CD1c-positive myeloid dendritic cell (primary cell): Measurements from ENCODE around the gene ATP8B4.
"Not testable (repeated sequence)": the region's sequence is repeated elsewhere in the genome, so short reads cannot be mapped to it uniquely, and the experiment has no call there.

Experiments
- DNase-seq: peaks from one replicate; pipeline ENCODE4 v3.0.0-alpha.2; 2016; ENCODE audit errors: extremely low spot score

Gene ATP8B4

GRCh38 chr15:50119063-50120040 is at the start of gene ATP8B4:
Gene ATP8B4, minus strand, starts transcription at chr15:50119233. Its CDS starts 12,267 bp downstream, at chr15:50106966.
- no peak for DNase-seq

GRCh38 chr15:50168379-50168778 is 49.3 kb upstream of the ATP8B4 start:
- DNase-seq, result no peak

GRCh38 chr15:50167110-50167509 is 48.1 kb upstream of the ATP8B4 start:
- no peak for DNase-seq

GRCh38 chr15:50166216-50166615 is 47.2 kb upstream of the ATP8B4 start:
- DNase-seq, result peak; percentile 17

GRCh38 chr15:50164458-50164857 is 45.4 kb upstream of the ATP8B4 start:
- DNase-seq, result no peak

- DNase-seq, result peak; percentile 8
Observed at GRCh38 chr15:50163719-50164410, 44.8 kb upstream of the ATP8B4 start.

GRCh38 chr15:50162969-50163718 is 44.1 kb upstream of the ATP8B4 start:
- DNase-seq, result no peak

- DNase-seq, result not testable (repeated sequence)
Observed at GRCh38 chr15:50158236-50158635, 39.2 kb upstream of the ATP8B4 start.

- DNase-seq, result no peak
Observed at GRCh38 chr15:50151476-50151875, 32.4 kb upstream of the ATP8B4 start.

GRCh38 chr15:50150851-50151250 is 31.8 kb upstream of the ATP8B4 start:
- DNase-seq, result no peak

- DNase-seq, result no peak
Observed at GRCh38 chr15:50150349-50150748, 31.3 kb upstream of the ATP8B4 start.

GRCh38 chr15:50149090-50149489 is 30.1 kb upstream of the ATP8B4 start:
- no peak for DNase-seq

- no peak for DNase-seq
Observed at GRCh38 chr15:50148362-50148963, 29.4 kb upstream of the ATP8B4 start.

GRCh38 chr15:50146632-50147031 is 27.6 kb upstream of the ATP8B4 start:
- peak; percentile 69 for DNase-seq

GRCh38 chr15:50145451-50145872 is 26.4 kb upstream of the ATP8B4 start:
- peak; percentile 76 for DNase-seq

GRCh38 chr15:50144341-50145120 is 25.5 kb upstream of the ATP8B4 start:
- peak; percentile 37 for DNase-seq

- no peak for DNase-seq
Observed at GRCh38 chr15:50143255-50143860, 24.3 kb upstream of the ATP8B4 start.

GRCh38 chr15:50141856-50142255 is 22.8 kb upstream of the ATP8B4 start:
- DNase-seq, result peak; percentile 18

GRCh38 chr15:50140983-50141382 is 21.9 kb upstream of the ATP8B4 start:
- DNase-seq, result no peak

- no peak for DNase-seq
Observed at GRCh38 chr15:50140098-50140497, 21.1 kb upstream of the ATP8B4 start.
